Esophagus (tissue), 2 donors: Measurements from ENCODE around the gene SLC12A9. TPM values are rescaled to one million over a fixed set of nuclear protein-coding genes. Genes with fewer than 3 reads are reported as not detected.

ENCODE experiments used
- H3K27ac ChIP-seq, 2 donors: one replicate each; pipeline ENCODE4 v1.5.1; 2013; ENCODE audit warnings: low read depth in 2 of 2, mild to moderate bottlenecking in 2 of 2, inconsistent platforms in 1 of 2, low read length in 1 of 2, moderate library complexity in 1 of 2
- H3K27me3 ChIP-seq, 2 donors: one replicate each; pipeline ENCODE4 v1.6.1; 2013; ENCODE audit warnings: low read length in 2 of 2, control low read depth in 1 of 2, mild to moderate bottlenecking in 1 of 2; ENCODE audit not compliant: insufficient read depth in 2 of 2, control insufficient read depth in 1 of 2
- H3K36me3 ChIP-seq, 2 donors: one replicate each; pipeline ENCODE4 v1.6.1; 2013; ENCODE audit warnings: low read length in 1 of 2; ENCODE audit not compliant: control insufficient read depth in 2 of 2, insufficient read depth in 2 of 2
- H3K4me1 ChIP-seq, 2 donors: one replicate each; pipeline ENCODE4 v1.6.1; 2013; ENCODE audit warnings: low read length in 1 of 2; ENCODE audit not compliant: control insufficient read depth in 2 of 2, insufficient read depth in 2 of 2
- H3K4me3 ChIP-seq, 2 donors: one replicate each; pipeline ENCODE4 v1.5.1; 2013; ENCODE audit warnings: low read length in 2 of 2, mild to moderate bottlenecking in 2 of 2, low read depth in 1 of 2, moderate library complexity in 1 of 2
- H3K9me3 ChIP-seq, 2 donors: one replicate each; pipeline ENCODE4 v1.6.1; 2013; ENCODE audit warnings: mild to moderate bottlenecking in 2 of 2, low read depth in 1 of 2, low read length in 1 of 2, moderate library complexity in 1 of 2; ENCODE audit not compliant: control insufficient read depth in 2 of 2, insufficient read depth in 1 of 2
- WGBS, 2 donors: extraction: QIAGEN DNeasy Blood & Tissue Kit; methylation state at CpG; one replicate each; pipeline ENCODE4 v1.1.7; 2013; 5-methylcytosine and 5-hydroxymethylcytosine counted together
- polyA plus RNA-seq, 2 donors: library from polyadenylated mRNA; stranded (reverse); fragments of 200-250 nt; gene quantifications; one replicate each; pipeline ENCODE4 v1.2.3, GENCODE V29; 2013
- donor health status: healthy with polysubstance abuse.
- donor health status: Bipolar disorder and iron deficiency.

SLC12A9 gene
- polyA plus RNA-seq, 2 donors, result 13.8 to 23.0 TPM

GRCh38 chr7:100824499-100825214 lies 27.9 kb upstream of the SLC12A9 start:
- WGBS, 2 donors, result 23 to 33% methylated on average over 16 to 18 of the region's 18 CpGs
- Histone ChIP-seq H3K27me3 (no peaks in the 10 kb centered on the region), H3K9me3 (no peaks in the 10 kb centered on the region), H3K36me3 (peaks cover 8 to 27% of the 10 kb centered on the region in 2 donors), H3K4me3 (peak overlapping the region in 1 of 2 donors; percentile 72), H3K4me1 (peaks cover 9 to 11% of the 10 kb centered on the region in 2 donors), H3K27ac (peak overlapping the region in 1 of 2 donors; percentile 41)

GRCh38 chr7:100825215-100825671 lies 27.3 kb upstream of the SLC12A9 start:
- Histone ChIP-seq H3K36me3 (peaks cover 8 to 21% of the 10 kb centered on the region in 2 donors), H3K4me1 (peaks cover 9 to 11% of the 10 kb centered on the region in 2 donors), H3K27me3 (no peaks in the 10 kb centered on the region), H3K27ac (peak overlapping the region; percentile 41 to 46), H3K4me3 (peak overlapping the region; percentile 71 to 72), H3K9me3 (no peaks in the 10 kb centered on the region)
- WGBS, 2 donors, result 15 to 19% methylated on average over 15 to 16 of the region's 16 CpGs

- Histone ChIP-seq H3K4me1 (peaks cover 9 to 11% of the 10 kb centered on the region in 2 donors), H3K36me3 (peaks cover 8 to 19% of the 10 kb centered on the region in 2 donors), H3K4me3 (peak overlapping the region; percentile 71 to 72), H3K27me3 (no peaks in the 10 kb centered on the region), H3K9me3 (no peaks in the 10 kb centered on the region), H3K27ac (peak overlapping the region; percentile 41 to 46)
- 11 to 12% methylated on average over 17 of the region's 17 CpGs for WGBS, 2 donors
Measured at GRCh38 chr7:100825751-100826513, 26.6 kb upstream of the SLC12A9 start.

GRCh38 chr7:100826514-100827329 lies 25.8 kb upstream of the SLC12A9 start:
- Histone ChIP-seq H3K9me3 (no peaks in the 10 kb centered on the region), H3K36me3 (peaks cover 8 to 19% of the 10 kb centered on the region in 2 donors), H3K4me3 (peak overlapping the region; percentile 71 to 72), H3K27me3 (no peaks in the 10 kb centered on the region), H3K4me1 (peaks cover 9 to 11% of the 10 kb centered on the region in 2 donors), H3K27ac (peak overlapping the region; percentile 41 to 86)
- 2% methylated on average over 37 to 71 of the region's 71 CpGs for WGBS, 2 donors

GRCh38 chr7:100827330-100828226 lies 24.9 kb upstream of the SLC12A9 start, which contains the start of gene EPHB4:
TSS of gene EPHB4 (minus strand) at chr7:100827523. CDS start at chr7:100827030, 493 bp downstream.
- no peaks in the 10 kb centered on the region for H3K9me3 ChIP-seq
- no peaks in the 10 kb centered on the region for H3K27me3 ChIP-seq
- WGBS, 2 donors, result 1% methylated on average over 42 to 80 of the region's 80 CpGs
- peaks cover 9 to 11% of the 10 kb centered on the region in 2 donors for H3K4me1 ChIP-seq
- H3K36me3 ChIP-seq, result peaks cover 3 to 11% of the 10 kb centered on the region in 2 donors
- peak within 1 kb of the TSS; percentile 74 to 86 for H3K27ac ChIP-seq
- H3K4me3 ChIP-seq, result peak within 1 kb of the TSS; percentile 71 to 72

GRCh38 chr7:100829150-100829716 lies 23.3 kb upstream of the SLC12A9 start:
- Histone ChIP-seq H3K36me3 (no peaks in the 10 kb centered on the region), H3K9me3 (no peaks in the 10 kb centered on the region), H3K4me3 (no peak overlapping the region), H3K27ac (peak overlapping the region in 1 of 2 donors; percentile 16), H3K4me1 (peaks cover 9 to 11% of the 10 kb centered on the region in 2 donors), H3K27me3 (no peaks in the 10 kb centered on the region)
- WGBS, 2 donors, result 51 to 56% methylated on average over 20 of the region's 20 CpGs

GRCh38 chr7:100830396-100830795 lies 22.1 kb upstream of the SLC12A9 start:
- 76 to 77% methylated on average over 4 of the region's 4 CpGs for WGBS, 2 donors
- Histone ChIP-seq H3K36me3 (no peaks in the 10 kb centered on the region), H3K4me1 (peaks cover 5 to 6% of the 10 kb centered on the region in 2 donors), H3K27me3 (no peaks in the 10 kb centered on the region), H3K9me3 (no peaks in the 10 kb centered on the region), H3K27ac (no peak overlapping the region), H3K4me3 (no peak overlapping the region)

GRCh38 chr7:100832281-100832633 lies 20.3 kb upstream of the SLC12A9 start:
- Histone ChIP-seq H3K36me3 (no peaks in the 10 kb centered on the region), H3K27me3 (no peaks in the 10 kb centered on the region), H3K4me1 (no peaks in the 10 kb centered on the region), H3K4me3 (no peak overlapping the region), H3K27ac (no peak overlapping the region), H3K9me3 (no peaks in the 10 kb centered on the region)
- 90 to 92% methylated on average over 5 of the region's 5 CpGs for WGBS, 2 donors
